ENCODE measurements around the gene GPR137. TPM values are rescaled to one million over a fixed set of nuclear protein-coding genes. Genes with fewer than 3 reads are reported as not detected.

GPR137 gene
- total and polyA plus RNA-seq, 10 of the 15 experiments (the other 5 are each of a cell fraction or from before 2014, with no cell fraction given): 0.37 to 29.2 (median 13.8) TPM

GRCh38 chr11:64284048-64284961, 1.3 kb upstream of the GPR137 start, which contains the start of gene BAD (continued):
- TF ChIP-seq ATF3 (IDR thresholded peaks at IDR 0.05; ENCODE audit: borderline replicate concordance, extremely low read depth, low read depth, low read length) (no peak), ZNF384 (IDR thresholded peaks at IDR 0.05; ENCODE audit: borderline replicate concordance, low read depth, low read length) (no peak)

DNA sequence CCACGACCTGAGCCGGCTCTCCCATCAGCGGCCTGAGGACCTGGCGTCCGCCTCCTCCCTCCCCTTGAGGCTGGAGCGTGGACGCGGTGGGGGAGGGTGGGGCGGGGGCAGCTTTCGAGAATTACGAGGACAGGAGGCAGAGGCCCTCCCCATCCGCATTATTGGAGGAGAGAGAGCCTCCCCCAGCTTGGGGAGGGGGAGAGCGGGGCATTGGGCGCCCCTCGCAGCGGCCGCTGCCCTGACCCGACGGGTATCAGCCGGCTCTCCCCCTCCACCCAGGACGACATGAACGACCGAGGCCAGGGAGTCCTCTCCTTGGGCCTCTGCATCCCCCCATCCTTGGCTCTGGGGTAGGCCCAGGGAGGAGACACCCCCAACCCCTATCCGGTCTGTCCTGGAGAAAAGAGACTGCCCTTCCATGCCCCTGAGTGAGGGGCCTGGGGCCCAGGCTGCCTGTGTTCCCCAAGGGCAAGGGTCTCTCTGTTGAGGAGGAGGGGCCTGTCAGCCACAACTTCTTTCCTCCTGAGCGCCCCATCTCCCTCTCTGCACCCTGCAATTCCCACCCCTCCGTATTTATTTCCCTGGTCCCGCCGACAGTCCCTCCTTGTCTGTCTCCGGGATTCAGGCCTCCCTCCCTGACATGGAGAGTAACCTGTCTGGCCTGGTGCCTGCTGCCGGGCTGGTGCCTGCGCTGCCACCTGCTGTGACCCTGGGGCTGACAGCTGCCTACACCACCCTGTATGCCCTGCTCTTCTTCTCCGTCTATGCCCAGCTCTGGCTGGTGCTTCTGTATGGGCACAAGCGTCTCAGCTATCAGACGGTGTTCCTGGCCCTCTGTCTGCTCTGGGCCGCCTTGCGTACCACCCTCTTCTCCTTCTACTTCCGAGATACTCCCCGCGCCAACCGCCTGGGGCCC, 495 bp downstream of the GPR137 start:
- Histone ChIP-seq H3K27me3 (replicated peaks in 1 of 2; ENCODE audit: control insufficient read depth in 2 of 2, insufficient read depth in 2 of 2, low read length in 1 of 2) (no peaks in the 10 kb centered on the region; a peak in 2 of 4 replicates), H3K4me1 (ENCODE audit: control insufficient read depth, insufficient read depth, low read length) (peaks cover 7% of the 10 kb centered on the region), H3K4me3 (peak overlapping the region; percentile 86), H3K9ac (ENCODE audit: control insufficient read depth, insufficient read depth, low read length) (peak overlapping the region; percentile 67), H3K9me3 (replicated peaks; ENCODE audit: control insufficient read depth, insufficient read depth, low read length) (no peaks in the 10 kb centered on the region), H3K4me2 (ENCODE audit: control insufficient read depth, insufficient read depth) (peak overlapping the region; percentile 99), H3K27ac (ENCODE audit: control insufficient read depth, insufficient read depth) (no peak overlapping the region; the same call in 1 of the 2 replicates), H3K36me3 (ENCODE audit: control insufficient read depth in 2 of 2, insufficient read depth in 2 of 2, low read length in 1 of 2) (peaks cover 0 to 2% of the 10 kb centered on the region in 2 experiments; a peak in 2 of 4 replicates), H3K79me2 (ENCODE audit: control insufficient read depth, insufficient read depth, low read length) (peaks cover 15% of the 10 kb centered on the region), H4K20me1 (ENCODE audit: control insufficient read depth, insufficient read depth) (no peaks in the 10 kb centered on the region), H2AFZ (ENCODE audit: control insufficient read depth, low read depth, low read length) (peak overlapping the region; percentile 30; the same call in 1 of the 2 replicates)
- FAIRE-seq (peak; percentile 66), DNase-seq (ENCODE audit: low read depth, low spot score) (no peak), ATAC-seq (peak; percentile 31)
- POLR2A ChIA-PET: interaction anchor here (1.8 to 6.2 kb wide), 3 partner anchors 15 to 40 kb away, joined by 6 to 92 read pairs (median 10); partner anchors contain the start of genes PRDX5 and TRMT112
- SMC1A ChIA-PET (ENCODE audit: uncharacterized antibody, unreplicated experiment): interaction anchor here (1.1 to 3.5 kb wide), 5 partner anchors 14 to 80 kb away, joined by 3 to 16 read pairs (median 5); partner anchors contain the start of genes CATSPERZ, PRDX5 and TRMT112
- RAD21 ChIA-PET (ENCODE audit: unreplicated experiment): interaction anchor here (1.7 to 2.7 kb wide), 4 partner anchors 15 to 80 kb away, joined by 7 to 10 read pairs (median 10); partner anchors contain the start of gene FERMT3
- no TSS peak for BruUV-seq (replicated peaks)
- in situ Hi-C loops (cut with MboI): no loop called here
- CTCF ChIA-PET: interaction anchor here (0.7 to 5.5 kb wide), 5 partner anchors 15 to 81 kb away, joined by 3 to 46 read pairs (median 5); partner anchors contain the start of genes CATSPERZ, ESRRA, PRDX5 and TRMT112
- 28% methylated on average over 33 of the region's 40 CpGs for WGBS (ENCODE audit: insufficient coverage, insufficient replicate concordance, low lambda C conversion rate, missing lambda C conversion rate)
- intact Hi-C loops (cut with micrococcal nuclease; ENCODE audit: unreplicated experiment): loop anchor here (1.0 kb wide), 1 partner anchor 16 kb away; no protein-coding TSS in a partner anchor
- TF ChIP-seq MEF2A (IDR thresholded peaks at IDR 0.05; ENCODE audit: insufficient read depth, low read depth, low read length): no peak
- TF ChIP-seq SMC3 (IDR thresholded peaks at IDR 0.05; ENCODE audit: borderline replicate concordance, low read length): peak; percentile 10; the same call in 1 of the 2 replicates
- 0 out of 2 replicates have a peak, but pooled peaks have one; percentile 27 for TF ChIP-seq HDGF (IDR thresholded peaks at IDR 0.05)
- TF ChIP-seq, protein P1, sequence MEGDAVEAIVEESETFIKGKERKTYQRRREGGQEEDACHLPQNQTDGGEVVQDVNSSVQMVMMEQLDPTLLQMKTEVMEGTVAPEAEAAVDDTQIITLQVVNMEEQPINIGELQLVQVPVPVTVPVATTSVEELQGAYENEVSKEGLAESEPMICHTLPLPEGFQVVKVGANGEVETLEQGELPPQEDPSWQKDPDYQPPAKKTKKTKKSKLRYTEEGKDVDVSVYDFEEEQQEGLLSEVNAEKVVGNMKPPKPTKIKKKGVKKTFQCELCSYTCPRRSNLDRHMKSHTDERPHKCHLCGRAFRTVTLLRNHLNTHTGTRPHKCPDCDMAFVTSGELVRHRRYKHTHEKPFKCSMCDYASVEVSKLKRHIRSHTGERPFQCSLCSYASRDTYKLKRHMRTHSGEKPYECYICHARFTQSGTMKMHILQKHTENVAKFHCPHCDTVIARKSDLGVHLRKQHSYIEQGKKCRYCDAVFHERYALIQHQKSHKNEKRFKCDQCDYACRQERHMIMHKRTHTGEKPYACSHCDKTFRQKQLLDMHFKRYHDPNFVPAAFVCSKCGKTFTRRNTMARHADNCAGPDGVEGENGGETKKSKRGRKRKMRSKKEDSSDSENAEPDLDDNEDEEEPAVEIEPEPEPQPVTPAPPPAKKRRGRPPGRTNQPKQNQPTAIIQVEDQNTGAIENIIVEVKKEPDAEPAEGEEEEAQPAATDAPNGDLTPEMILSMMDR (IDR thresholded peaks at IDR 0.05 in 2 of 3, conservative IDR thresholded peaks at IDR 0.05 in 1 of 3; ENCODE audit: control insufficient read depth in 2 of 3, extremely low read depth in 1 of 3, insufficient read depth in 1 of 3, low read depth in 3 of 3, low read length in 3 of 3): peak; percentile 26 to 39 (median 34); a peak in 4 of 6 replicates
- TF ChIP-seq IKZF2 (IDR thresholded peaks at IDR 0.05): no peak
